ENCODE measurements around the gene CDC42BPB.

The CDC42BPB gene

DNA sequence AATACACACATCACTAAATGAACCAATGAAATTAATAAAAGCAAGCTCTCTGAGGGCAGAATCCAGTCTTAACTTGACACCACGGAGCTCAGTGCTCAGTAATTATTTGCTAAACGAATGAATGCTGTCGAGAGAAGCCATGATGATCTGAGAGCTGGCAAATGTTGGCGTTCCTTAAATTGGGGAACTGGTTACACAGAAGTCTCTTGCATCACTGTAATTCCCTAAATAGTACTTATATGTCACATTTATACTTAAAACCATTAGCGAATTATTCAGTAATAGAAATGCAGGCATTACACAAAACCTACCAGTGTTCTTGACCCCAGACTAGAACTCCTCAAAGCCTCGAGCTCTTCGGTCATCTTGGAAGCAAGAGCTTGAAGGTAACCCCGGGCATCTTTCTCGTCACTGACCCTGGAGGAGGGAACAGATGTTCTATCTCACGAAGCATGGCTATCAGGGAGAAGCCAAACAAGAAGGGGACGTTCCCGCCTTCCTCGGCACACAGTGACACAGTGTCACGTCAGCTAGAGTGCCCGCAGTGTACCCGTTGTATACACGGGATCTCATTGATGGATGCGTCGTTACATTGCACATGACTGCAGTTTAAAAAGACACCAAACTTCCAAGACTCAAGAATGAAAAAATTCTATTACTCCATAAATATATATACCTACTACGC, 91.2 kb downstream of the CDC42BPB start:
- DNase-seq (ENCODE audit: low read depth): no peak

DNA sequence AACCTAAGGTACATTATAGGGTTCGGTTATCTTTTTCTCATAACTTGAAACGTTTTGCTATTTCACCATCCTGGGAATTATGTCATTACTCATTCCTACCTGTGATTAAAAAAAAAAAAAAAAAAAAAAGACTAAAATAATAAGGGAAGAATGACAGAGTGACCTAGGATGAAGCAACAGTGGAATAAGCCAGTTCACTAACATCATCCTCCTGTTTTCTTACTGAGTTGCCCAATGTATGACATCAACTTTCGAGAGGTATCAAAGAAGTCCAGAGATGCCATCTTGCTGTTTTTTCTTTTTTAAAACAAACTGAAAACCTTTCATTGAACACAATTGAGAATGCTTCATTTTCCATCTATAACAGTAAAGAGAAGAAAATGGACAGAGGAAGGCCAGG, 92.1 kb downstream of the CDC42BPB start:
- DNase-seq (ENCODE audit: low read depth): no peak

DNA sequence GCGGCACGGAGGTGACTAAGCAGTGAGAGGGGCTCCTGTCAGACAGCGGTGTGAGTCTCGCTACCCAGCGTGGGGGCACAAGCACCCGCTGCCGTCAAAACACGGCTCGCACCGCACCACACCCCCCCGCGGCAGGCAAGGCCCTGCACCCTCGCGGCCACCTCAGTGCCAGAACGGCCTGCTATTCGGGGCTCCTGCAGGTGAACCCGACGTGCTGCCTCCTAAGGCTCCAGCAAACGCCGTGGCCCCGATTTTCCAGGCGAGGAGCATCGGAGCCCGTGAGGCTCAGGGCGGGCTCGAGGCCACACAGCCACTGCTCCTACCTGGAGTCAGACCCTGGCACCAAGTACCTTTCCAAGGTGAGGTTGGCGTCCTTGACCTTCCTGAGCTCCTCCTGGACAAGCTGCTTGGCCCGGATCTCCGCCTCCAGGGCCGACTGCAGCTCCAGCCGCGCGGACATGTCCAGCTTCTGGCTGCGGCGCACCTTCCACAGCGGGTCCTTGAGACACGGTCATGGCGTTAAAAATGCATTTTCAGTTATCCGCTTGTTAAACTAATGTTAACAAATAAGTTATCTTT, 93.1 kb downstream of the CDC42BPB start:
- no peak for DNase-seq (ENCODE audit: low read depth)

GRCh38 chr14:102962111-102962627, 95.2 kb downstream of the CDC42BPB start:
- no peak for DNase-seq (ENCODE audit: low read depth)

- DNase-seq (ENCODE audit: low read depth): no peak
These were observed 98.9 kb downstream of the CDC42BPB start for GRCh38 chr14:102958461-102958860.

GRCh38 chr14:102957222-102957621, 100.1 kb downstream of the CDC42BPB start:
- no peak for DNase-seq (ENCODE audit: low read depth)

DNA sequence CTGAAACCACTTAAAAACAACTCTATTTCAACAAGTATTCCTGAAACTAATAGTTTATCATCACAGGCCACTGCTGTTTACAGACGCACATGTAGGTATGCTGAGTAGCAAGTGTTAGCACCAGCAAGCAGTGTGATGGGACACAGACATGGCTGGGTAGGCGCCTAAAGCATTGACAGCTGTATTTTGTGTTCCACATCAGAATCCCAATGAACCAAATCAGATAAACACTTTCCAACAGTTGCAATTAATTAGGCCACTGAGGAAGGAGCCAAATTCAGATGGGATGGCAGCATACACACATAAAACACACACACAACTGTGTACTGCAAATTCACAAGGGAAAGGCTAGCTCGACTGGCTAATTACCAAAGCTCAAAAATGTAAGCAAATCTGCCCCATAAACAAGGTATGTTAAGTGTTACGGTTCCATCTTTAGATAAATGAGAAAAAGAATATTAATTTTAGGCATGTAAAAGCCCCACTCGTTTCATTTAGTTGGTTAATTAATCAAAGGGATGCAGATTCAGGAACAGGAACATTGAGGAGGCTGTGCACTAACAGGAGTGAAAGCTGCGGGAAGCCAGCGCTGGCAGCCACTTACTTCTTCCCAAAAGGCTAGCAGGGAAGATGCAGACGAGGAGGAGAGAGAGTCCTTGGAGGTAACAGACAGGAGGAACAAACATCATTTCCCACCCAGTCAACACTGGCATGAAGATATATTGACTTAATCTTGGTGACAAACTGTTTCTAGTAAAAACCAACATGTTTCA, 101.5 kb downstream of the CDC42BPB start:
- DNase-seq (ENCODE audit: low read depth): no peak

DNA sequence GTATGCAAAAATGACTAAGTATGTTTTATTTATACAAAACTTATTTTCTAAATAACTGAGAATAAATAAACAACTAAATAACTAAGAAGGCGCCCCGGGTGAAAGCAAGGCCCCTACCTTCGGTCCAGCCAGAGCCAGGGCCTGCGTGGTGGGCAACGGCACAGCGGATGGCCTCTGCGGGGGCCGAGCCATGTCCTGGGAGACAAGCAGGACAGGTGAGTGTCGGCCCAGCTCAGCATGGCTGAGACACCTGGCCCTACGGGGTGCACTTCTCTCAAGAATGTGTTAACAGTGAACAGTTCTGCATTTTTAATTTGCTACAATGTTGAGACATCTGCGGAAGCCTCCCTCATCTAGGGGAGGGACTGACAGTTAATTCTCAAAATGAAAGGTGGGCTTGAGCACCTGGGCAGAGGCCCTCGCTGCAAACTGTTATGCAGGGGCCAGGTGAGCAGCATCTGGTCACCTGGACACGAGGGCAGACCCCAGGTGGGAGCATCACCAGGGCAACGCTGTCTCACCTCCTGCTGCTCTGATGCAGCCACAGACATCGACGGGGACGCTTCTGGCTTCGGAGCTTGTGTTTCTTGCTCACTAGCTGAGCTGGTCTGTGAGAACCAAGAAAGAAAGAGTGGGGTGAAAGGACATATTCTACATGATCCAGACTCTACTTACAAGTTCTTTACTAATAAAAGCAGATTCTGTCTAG, 103.1 kb downstream of the CDC42BPB start:
- DNase-seq (ENCODE audit: low read depth): no peak

DNA sequence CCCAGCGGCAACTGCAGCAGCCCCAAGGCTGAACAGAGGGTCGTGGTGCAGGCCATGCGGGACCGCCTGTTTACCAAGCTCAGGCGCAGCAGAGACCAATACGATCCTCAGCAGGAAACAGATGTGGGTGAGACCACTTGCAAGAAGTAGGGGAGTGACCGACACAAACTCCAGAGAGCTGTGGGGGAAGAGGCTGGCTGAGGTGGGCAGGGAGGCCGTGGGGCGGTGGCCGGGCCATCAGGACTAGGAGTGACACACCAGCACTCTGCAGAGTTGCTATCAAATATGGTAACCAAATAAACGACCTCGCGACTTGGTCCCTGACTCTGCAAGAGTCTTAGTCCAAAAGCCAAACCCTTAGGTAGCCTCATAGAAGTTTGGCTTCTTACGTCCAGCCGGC, 104.2 kb downstream of the CDC42BPB start:
- no peak for DNase-seq (ENCODE audit: low read depth)

DNA sequence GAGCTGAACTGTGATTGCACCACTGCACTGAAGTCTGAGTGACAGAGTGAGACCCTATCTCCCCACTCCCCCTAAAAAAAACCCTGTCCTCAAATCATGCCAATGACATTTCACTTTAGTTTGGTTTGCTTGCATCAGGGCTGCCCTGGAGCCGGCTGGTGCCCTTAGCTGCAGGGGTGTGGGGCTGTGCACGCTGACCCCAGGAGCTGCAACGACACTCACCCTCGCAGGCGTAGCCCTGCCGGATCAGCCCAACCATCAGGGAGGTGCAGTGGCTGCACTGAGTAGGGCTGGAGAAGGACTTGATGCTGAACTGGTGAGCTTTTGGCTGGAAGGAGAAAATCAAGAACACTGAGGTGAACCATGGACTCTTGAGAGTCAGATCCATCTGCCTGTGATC, 105.1 kb downstream of the CDC42BPB start:
- DNase-seq (ENCODE audit: low read depth): no peak

DNA sequence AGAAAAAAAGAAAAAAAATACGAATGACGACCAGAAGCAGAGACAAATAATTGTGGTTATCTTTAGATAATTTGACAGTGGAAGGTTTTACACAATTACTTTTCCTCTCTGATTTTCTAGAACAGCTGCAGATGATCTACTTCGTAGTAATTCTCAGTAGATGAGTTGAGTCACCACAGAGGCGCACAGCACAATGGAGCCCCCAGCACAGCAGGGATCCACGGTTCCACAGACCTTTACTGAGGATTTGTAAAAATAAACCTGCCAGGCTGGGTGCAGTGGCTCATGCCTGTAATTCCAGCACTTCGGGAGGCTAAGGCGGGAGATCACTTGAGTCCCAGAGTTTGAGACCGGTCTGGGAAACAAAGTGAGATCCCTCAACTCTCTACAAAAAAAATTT, 105.5 kb downstream of the CDC42BPB start:
- DNase-seq (ENCODE audit: low read depth): no peak

- DNase-seq (ENCODE audit: low read depth): no peak
These were observed 106.3 kb downstream of the CDC42BPB start for GRCh38 chr14:102951034-102951433.

GRCh38 chr14:102949801-102950451, 107.4 kb downstream of the CDC42BPB start:
- DNase-seq (ENCODE audit: low read depth): no peak

- DNase-seq (ENCODE audit: low read depth): no peak
These were observed 108.1 kb downstream of the CDC42BPB start for GRCh38 chr14:102949062-102949800.

- DNase-seq (ENCODE audit: low read depth): no peak
These were observed 108.7 kb downstream of the CDC42BPB start for GRCh38 chr14:102948698-102949061.

DNA sequence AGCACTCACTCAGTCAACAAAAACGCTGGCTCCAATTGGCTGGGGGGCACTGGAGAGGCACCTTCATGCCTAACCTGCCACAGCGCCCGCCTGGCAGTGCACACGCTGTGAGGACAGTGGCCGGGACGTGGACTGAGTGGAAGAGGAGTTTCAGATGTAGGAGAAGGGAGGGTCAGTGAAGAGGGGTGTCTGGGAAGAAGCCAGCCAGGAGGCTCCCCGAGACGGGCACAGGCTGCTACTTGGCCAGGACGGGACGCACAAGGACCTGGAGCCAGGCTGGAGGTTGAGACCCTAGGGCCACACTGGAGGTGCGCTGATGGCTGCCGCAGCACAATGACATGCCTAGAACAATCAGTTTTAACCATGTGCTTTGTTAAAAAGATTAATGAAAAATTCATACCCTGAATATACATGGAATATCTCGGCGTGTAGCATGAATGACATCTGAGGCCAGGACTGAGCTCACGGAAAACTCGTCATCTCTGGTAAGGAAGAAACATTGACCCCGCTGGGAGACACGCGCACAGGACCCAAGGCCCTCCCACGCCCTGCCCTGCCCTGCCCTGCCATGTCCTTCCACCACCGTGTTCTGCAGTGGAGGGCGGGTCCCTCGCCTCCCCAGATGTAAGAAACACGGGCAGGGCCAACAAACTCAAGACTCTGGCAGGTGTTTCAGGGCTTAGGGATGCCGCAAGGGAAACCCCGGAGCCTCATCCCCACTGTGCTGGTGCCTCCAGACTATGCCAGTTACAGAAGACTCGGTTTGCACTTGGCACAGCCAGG, 109.8 kb downstream of the CDC42BPB start:
- DNase-seq (ENCODE audit: low read depth): no peak

DNA sequence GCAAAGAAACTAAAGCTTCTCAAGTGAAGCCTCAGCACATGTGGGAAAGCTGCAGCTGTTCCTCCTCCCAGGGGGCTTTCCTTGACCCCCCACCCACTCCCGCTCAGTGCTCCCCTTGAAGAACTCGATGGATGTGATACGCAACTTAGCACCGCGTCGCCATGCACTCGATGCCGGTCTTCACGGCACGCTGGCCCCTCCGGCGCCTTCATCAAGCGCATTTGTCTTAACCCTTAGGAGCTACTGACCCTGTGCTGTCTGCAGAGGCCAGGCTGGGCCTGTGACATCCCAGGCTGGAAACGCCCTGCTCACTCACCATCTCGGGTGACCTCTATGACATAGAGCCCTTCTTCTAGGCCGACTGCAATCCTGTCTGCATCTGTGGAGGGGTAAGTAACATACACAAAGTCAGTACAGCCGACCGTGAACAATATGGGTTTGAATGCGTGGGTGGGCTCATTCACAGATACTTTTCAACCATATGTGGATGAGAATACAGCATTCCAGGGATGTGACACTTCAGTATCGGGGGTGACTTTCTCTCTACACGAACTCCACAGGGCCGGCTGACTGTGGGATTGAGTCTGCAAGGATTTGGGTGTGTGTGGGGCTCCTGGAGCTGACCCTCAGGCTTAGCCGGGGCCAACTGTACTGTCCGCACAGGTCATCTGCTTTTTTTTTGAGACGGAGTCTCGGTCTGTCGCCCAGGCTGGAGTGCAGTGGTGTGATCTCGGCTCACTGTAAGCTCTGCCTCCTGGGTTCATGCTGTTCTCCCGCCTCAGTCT, 111.8 kb downstream of the CDC42BPB start:
- no peak for DNase-seq (ENCODE audit: low read depth)

GRCh38 chr14:102944448-102945330, 112.7 kb downstream of the CDC42BPB start:
- no peak for DNase-seq (ENCODE audit: low read depth)

GRCh38 chr14:102943979-102944378, 113.4 kb downstream of the CDC42BPB start:
- no peak for DNase-seq (ENCODE audit: low read depth)

Measured in HS-27A (cell line).